Astrocyte (in vitro differentiated cells and primary cell): ENCODE measurements around the gene ABHD12. TPM values are rescaled to one million over a fixed set of nuclear protein-coding genes. Genes with fewer than 3 reads are reported as not detected.
A peak's percentile ranks its signal among the peaks of the same experiment; 100 is the strongest.

Source experiments
- DNase-seq: peaks from one replicate; pipeline ENCODE4 v3.0.0-alpha.2; 2010; ENCODE audit warnings: low read depth
- FAIRE-seq: peaks from 2 replicates; lab custom pipeline; 2011; peaks lifted over from hg19 to GRCh38; lab: Jason Lieb, UNC
- H2AFZ ChIP-seq: 2 replicates; pipeline ENCODE4 v1.6.0; 2012; ENCODE audit warnings: low read depth, low read length, inconsistent platforms
- H3K27ac ChIP-seq: 2 replicates; pipeline ENCODE4 v1.5.1; 2011; ENCODE audit warnings: low read depth, low read length, inconsistent platforms
- H3K27me3 ChIP-seq: 2 replicates; pipeline ENCODE4 v1.6.0; 2011; ENCODE audit warnings: low read length, inconsistent platforms; ENCODE audit not compliant: insufficient read depth
- H3K36me3 ChIP-seq: 2 replicates; pipeline ENCODE4 v1.5.1; 2011; ENCODE audit warnings: low read length, inconsistent platforms; ENCODE audit not compliant: insufficient read depth
- H3K4me1 ChIP-seq: 2 replicates; pipeline ENCODE4 v1.5.1; 2011; ENCODE audit warnings: low read length, inconsistent platforms; ENCODE audit not compliant: insufficient read depth
- H3K4me2 ChIP-seq: 2 replicates; pipeline ENCODE4 v1.6.0; 2012; ENCODE audit warnings: low read length, inconsistent platforms
- H3K4me3 ChIP-seq: 2 replicates; pipeline ENCODE4 v1.5.1; 2011; ENCODE audit warnings: low read depth, mild to moderate bottlenecking, low read length, inconsistent platforms; ENCODE audit not compliant: insufficient read depth
- H3K79me2 ChIP-seq: 2 replicates; pipeline ENCODE4 v1.6.0; 2012; ENCODE audit warnings: mild to moderate bottlenecking, low read length, inconsistent platforms; ENCODE audit not compliant: insufficient read depth
- H3K9ac ChIP-seq: 2 replicates; pipeline ENCODE4 v1.6.0; 2012; ENCODE audit warnings: mild to moderate bottlenecking, low read length, inconsistent platforms
- H3K9me3 ChIP-seq: 2 replicates; pipeline ENCODE4 v1.5.1; 2012; ENCODE audit warnings: low read depth, mild to moderate bottlenecking, low read length, inconsistent platforms; ENCODE audit not compliant: insufficient read depth
- H4K20me1 ChIP-seq: 2 replicates; pipeline ENCODE4 v1.6.0; 2012; ENCODE audit warnings: low read length, inconsistent platforms; ENCODE audit not compliant: insufficient read depth
- H3K27ac Mint-ChIP-seq: one replicate; pipeline ENCODE4 v1.8.0; 2021; ENCODE audit warnings: mild to moderate bottlenecking, mixed read lengths; ENCODE audit not compliant: unreplicated experiment
- H3K27me3 Mint-ChIP-seq: one replicate; pipeline ENCODE4 v1.8.0; 2021; ENCODE audit warnings: low read depth, mixed read lengths; ENCODE audit not compliant: unreplicated experiment
- H3K36me3 Mint-ChIP-seq: one replicate; pipeline ENCODE4 v1.8.0; 2021; ENCODE audit warnings: low read depth, mixed read lengths; ENCODE audit not compliant: unreplicated experiment
- H3K4me1 Mint-ChIP-seq: one replicate; pipeline ENCODE4 v1.8.0; 2021; ENCODE audit warnings: low read depth, mixed read lengths; ENCODE audit not compliant: unreplicated experiment
- H3K4me3 Mint-ChIP-seq: one replicate; pipeline ENCODE4 v1.8.0; 2021; ENCODE audit warnings: mild to moderate bottlenecking, moderate library complexity, mixed read lengths; ENCODE audit not compliant: unreplicated experiment
- H3K9me3 Mint-ChIP-seq: one replicate; pipeline ENCODE4 v1.8.0; 2021; ENCODE audit warnings: mild to moderate bottlenecking, mixed read lengths; ENCODE audit not compliant: unreplicated experiment
- CTCF ChIP-seq: IDR thresholded peaks from 2 replicates; pipeline ENCODE4 v1.5.1; 2011; ENCODE audit warnings: low read depth, mild to moderate bottlenecking, inconsistent platforms, low read length, moderate library complexity; ENCODE audit not compliant: insufficient read depth
- EZH2 ChIP-seq: IDR thresholded peaks from 2 replicates; pipeline ENCODE4 v1.6.1; 2012; ENCODE audit warnings: mild to moderate bottlenecking, low read length, inconsistent platforms; ENCODE audit not compliant: insufficient read depth
- total RNA-seq: library from RNA; stranded (reverse); gene quantifications from 2 replicates; pipeline ENCODE4 v1.2.1, GENCODE V29; 2021

ABHD12 gene
- total RNA-seq, 1 donor from 2014 or later, result 98.1 TPM

- Histone ChIP-seq H3K27ac (no peak overlapping the region), H3K27me3 (no peaks in the 10 kb centered on the region), H3K4me3 (no peak overlapping the region), H2AFZ (no peak overlapping the region), H3K4me1 (peaks cover 36% of the 10 kb centered on the region), H4K20me1 (peaks cover 96% of the 10 kb centered on the region), H3K36me3 (peaks cover 5% of the 10 kb centered on the region), H3K79me2 (peaks cover 100% of the 10 kb centered on the region), H3K9me3 (no peaks in the 10 kb centered on the region), H3K4me2 (peak overlapping the region; percentile 14), H3K9ac (no peak overlapping the region)
- peaks cover 5% of the 10 kb centered on the region for H3K36me3 Mint-ChIP-seq
- FAIRE-seq (no peak), DNase-seq (no peak)
- H3K4me1 Mint-ChIP-seq, result peaks cover 52% of the 10 kb centered on the region
- TF ChIP-seq CTCF, result no peak
- TF ChIP-seq EZH2, result no peak
- H3K9me3 Mint-ChIP-seq, result peaks cover 4% of the 10 kb centered on the region
- H3K27ac Mint-ChIP-seq, result peak overlapping the region; percentile 77
- H3K4me3 Mint-ChIP-seq, result peak overlapping the region; percentile 68
- H3K27me3 Mint-ChIP-seq, result no peaks in the 10 kb centered on the region
Measured at GRCh38 chr20:25253606-25254275, 136.9 kb downstream of the ABHD12 start.

- peaks cover 52% of the 10 kb centered on the region for H3K4me1 Mint-ChIP-seq
- no peak for DNase-seq
Measured at GRCh38 chr20:25252686-25253421, 137.8 kb downstream of the ABHD12 start.

More at GRCh38 chr20:25252686-25253421, 137.8 kb downstream of the ABHD12 start:
- Histone ChIP-seq H3K4me3 (no peak overlapping the region), H3K9me3 (no peaks in the 10 kb centered on the region), H3K4me1 (peaks cover 36% of the 10 kb centered on the region), H2AFZ (no peak overlapping the region), H3K27me3 (no peaks in the 10 kb centered on the region), H4K20me1 (peaks cover 89% of the 10 kb centered on the region), H3K4me2 (peak overlapping the region; percentile 88), H3K27ac (no peak overlapping the region), H3K79me2 (peaks cover 98% of the 10 kb centered on the region), H3K36me3 (peaks cover 5% of the 10 kb centered on the region), H3K9ac (no peak overlapping the region)
- no peak for FAIRE-seq
- peaks cover 4% of the 10 kb centered on the region for H3K9me3 Mint-ChIP-seq
- no peaks in the 10 kb centered on the region for H3K27me3 Mint-ChIP-seq
- TF ChIP-seq EZH2 (no peak), CTCF (no peak)
- peaks cover 5% of the 10 kb centered on the region for H3K36me3 Mint-ChIP-seq
- no peak overlapping the region for H3K27ac Mint-ChIP-seq
- peak overlapping the region; percentile 50 for H3K4me3 Mint-ChIP-seq
